Measurements from ENCODE around the gene SUSD4.

SUSD4 gene

DNA sequence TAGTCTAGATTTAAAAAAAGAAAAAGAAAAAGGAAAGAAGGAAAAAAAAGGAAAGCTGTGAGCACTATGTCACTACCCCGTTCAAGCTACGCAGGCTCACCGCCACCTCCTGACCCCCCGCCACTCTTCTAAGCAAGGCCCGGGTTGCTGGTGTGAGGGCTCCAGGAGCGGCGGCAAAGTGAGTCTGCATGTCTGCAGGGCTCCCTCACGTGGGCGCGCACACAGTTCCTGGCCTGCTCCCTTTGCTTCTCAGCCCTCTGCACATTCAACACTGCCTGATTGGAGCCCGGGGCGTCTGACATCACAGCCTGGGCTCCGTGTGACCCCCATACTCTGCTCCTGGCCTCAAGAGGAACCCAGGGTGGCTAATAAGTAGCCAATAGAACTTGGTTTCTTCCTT lies 139.5 kb downstream of the SUSD4 start:
- TF ChIP-seq CTCF (IDR thresholded peaks at IDR 0.05; ENCODE audit: low read length) (no peak), EZH2 (IDR thresholded peaks at IDR 0.05; ENCODE audit: borderline replicate concordance, low read length) (no peak)
- Histone ChIP-seq H3F3A (ENCODE audit: insufficient read depth, low read length) (no peaks in the 10 kb centered on the region), H3K79me2 (ENCODE audit: insufficient read depth, low read length) (no peaks in the 10 kb centered on the region), H3K4me2 (ENCODE audit: low read length) (no peak overlapping the region), H3K4me3 (ENCODE audit: low read depth, low read length, poor library complexity, severe bottlenecking) (no peak overlapping the region), H3K36me3 (ENCODE audit: insufficient read depth, low read length) (no peaks in the 10 kb centered on the region), H3K9me2 (ENCODE audit: low read depth, low read length) (no peaks in the 10 kb centered on the region), H4K20me1 (ENCODE audit: insufficient read depth, low read length) (no peaks in the 10 kb centered on the region), H2AFZ (ENCODE audit: low read length) (no peak overlapping the region), H3K9ac (ENCODE audit: low read length) (no peak overlapping the region), H3K9me3 (ENCODE audit: low read length) (no peaks in the 10 kb centered on the region), H3K4me1 (ENCODE audit: insufficient read depth, low read length, severe bottlenecking) (no peaks in the 10 kb centered on the region), H3K27me3 (ENCODE audit: insufficient read depth, low read length) (no peaks in the 10 kb centered on the region), H3K27ac (ENCODE audit: low read depth, low read length, poor library complexity, severe bottlenecking) (no peak overlapping the region)

DNA sequence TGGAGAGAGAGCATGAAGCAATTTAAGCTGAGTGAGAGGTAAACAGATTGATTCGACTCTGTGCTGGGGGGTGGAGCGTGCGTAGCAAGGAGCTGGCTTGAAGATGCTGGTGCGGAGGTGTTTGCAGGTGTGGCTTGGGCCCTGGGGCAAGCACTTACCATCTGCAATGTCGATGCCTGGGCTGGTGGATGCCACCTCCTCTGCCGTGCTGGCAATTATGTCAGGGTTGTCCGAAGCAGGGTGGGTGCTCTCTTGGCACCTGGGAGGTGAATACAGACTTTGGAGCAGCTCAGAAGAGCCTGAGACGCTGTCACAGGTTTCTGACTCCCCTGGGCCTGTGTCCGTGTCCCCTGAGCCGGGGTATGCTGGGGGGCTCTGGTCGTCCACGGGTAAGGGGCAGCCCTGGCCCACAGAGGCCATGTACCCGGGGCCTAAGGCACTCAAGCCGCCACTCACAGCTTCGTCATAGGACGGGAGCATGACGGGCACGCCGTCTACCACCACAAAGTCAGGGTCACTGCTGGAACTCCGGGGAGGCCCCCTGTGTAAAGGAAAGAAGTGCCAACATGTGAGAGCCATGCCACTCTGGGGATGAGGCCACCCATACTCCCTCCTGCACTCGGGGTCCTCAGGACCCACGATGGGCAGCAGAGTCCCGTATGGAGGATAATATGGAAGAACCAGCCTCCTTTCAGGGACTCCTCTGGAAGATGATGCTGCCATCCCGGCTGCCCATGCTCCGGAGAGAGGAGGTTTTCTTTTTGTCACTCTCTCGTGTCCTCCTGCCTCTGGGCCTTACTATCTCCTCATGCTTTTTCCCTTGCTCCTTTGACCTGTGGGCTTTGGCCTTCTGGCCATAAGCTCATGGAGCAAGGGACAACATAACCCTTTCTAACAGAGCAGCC lies 140.6 kb downstream of the SUSD4 start:
- no peak overlapping the region for H2AFZ ChIP-seq (ENCODE audit: low read length)
- H3K79me2 ChIP-seq (ENCODE audit: insufficient read depth, low read length) = no peaks in the 10 kb centered on the region
- no peaks in the 10 kb centered on the region for H3K9me3 ChIP-seq (ENCODE audit: low read length)
- H3K9ac ChIP-seq (ENCODE audit: low read length) = no peak overlapping the region
- H3K9me2 ChIP-seq (ENCODE audit: low read depth, low read length) = no peaks in the 10 kb centered on the region
- no peaks in the 10 kb centered on the region for H3K36me3 ChIP-seq (ENCODE audit: insufficient read depth, low read length)
- H3K4me2 ChIP-seq (ENCODE audit: low read length) = no peak overlapping the region
- H3K27ac ChIP-seq (ENCODE audit: low read depth, low read length, poor library complexity, severe bottlenecking) = no peak overlapping the region
- no peak overlapping the region for H3K4me3 ChIP-seq (ENCODE audit: low read depth, low read length, poor library complexity, severe bottlenecking)
- no peaks in the 10 kb centered on the region for H3K27me3 ChIP-seq (ENCODE audit: insufficient read depth, low read length)
- H3K4me1 ChIP-seq (ENCODE audit: insufficient read depth, low read length, severe bottlenecking) = no peaks in the 10 kb centered on the region
- TF ChIP-seq EZH2 (IDR thresholded peaks at IDR 0.05; ENCODE audit: borderline replicate concordance, low read length) (no peak), CTCF (IDR thresholded peaks at IDR 0.05; ENCODE audit: low read length) (no peak)
- H3F3A ChIP-seq (ENCODE audit: insufficient read depth, low read length) = no peaks in the 10 kb centered on the region
- H4K20me1 ChIP-seq (ENCODE audit: insufficient read depth, low read length) = no peaks in the 10 kb centered on the region

- Histone ChIP-seq H3K9me3 (ENCODE audit: low read length) (no peaks in the 10 kb centered on the region), H2AFZ (ENCODE audit: low read length) (no peak overlapping the region), H3K79me2 (ENCODE audit: insufficient read depth, low read length) (no peaks in the 10 kb centered on the region), H3K9ac (ENCODE audit: low read length) (no peak overlapping the region), H3K4me3 (ENCODE audit: low read depth, low read length, poor library complexity, severe bottlenecking) (no peak overlapping the region), H3K27me3 (ENCODE audit: insufficient read depth, low read length) (no peaks in the 10 kb centered on the region), H3K4me1 (ENCODE audit: insufficient read depth, low read length, severe bottlenecking) (no peaks in the 10 kb centered on the region), H3K9me2 (ENCODE audit: low read depth, low read length) (no peaks in the 10 kb centered on the region), H3F3A (ENCODE audit: insufficient read depth, low read length) (no peaks in the 10 kb centered on the region), H3K36me3 (ENCODE audit: insufficient read depth, low read length) (no peaks in the 10 kb centered on the region), H4K20me1 (ENCODE audit: insufficient read depth, low read length) (no peaks in the 10 kb centered on the region), H3K27ac (ENCODE audit: low read depth, low read length, poor library complexity, severe bottlenecking) (no peak overlapping the region), H3K4me2 (ENCODE audit: low read length) (no peak overlapping the region)
- TF ChIP-seq EZH2 (IDR thresholded peaks at IDR 0.05; ENCODE audit: borderline replicate concordance, low read length) (no peak), CTCF (IDR thresholded peaks at IDR 0.05; ENCODE audit: low read length) (no peak)
Measured at GRCh38 chr1:223222377-223222776, 141.6 kb downstream of the SUSD4 start.

All from OCI-LY1 (cell line).